ENCODE measurements around the gene ZNF224. TPM values are rescaled to one million over a fixed set of nuclear protein-coding genes. Genes with fewer than 3 reads are reported as not detected.

The ZNF224 gene
- polyA plus RNA-seq (9.8 to 17.5 TPM (median 16.5 TPM) in 3 replicates), polyA minus RNA-seq (3.2 to 21.3 TPM (median 15.1 TPM) in 3 replicates)
- 4.6 TPM for polyA plus RNA-seq (2011; ENCODE audit: low read depth)
- polyA plus RNA-seq (2011; cell fraction: cytosol; rRNA removed): 2.1 and 3.7 TPM in 2 replicates
- 47.9 and 54.3 TPM in 2 replicates for polyA plus RNA-seq (2011; cell fraction: nucleus; rRNA removed)
- 7.4 and 8.7 TPM in 2 replicates for polyA plus RNA-seq (2012; ENCODE audit: low replicate concordance)
- polyA minus RNA-seq (2011; cell fraction: cytosol; rRNA and poly(A)+ RNA removed): 2.1 TPM
- 18.0 and 31.8 TPM in 2 replicates for polyA minus RNA-seq (2011; cell fraction: nucleus; rRNA and poly(A)+ RNA removed)

DNA sequence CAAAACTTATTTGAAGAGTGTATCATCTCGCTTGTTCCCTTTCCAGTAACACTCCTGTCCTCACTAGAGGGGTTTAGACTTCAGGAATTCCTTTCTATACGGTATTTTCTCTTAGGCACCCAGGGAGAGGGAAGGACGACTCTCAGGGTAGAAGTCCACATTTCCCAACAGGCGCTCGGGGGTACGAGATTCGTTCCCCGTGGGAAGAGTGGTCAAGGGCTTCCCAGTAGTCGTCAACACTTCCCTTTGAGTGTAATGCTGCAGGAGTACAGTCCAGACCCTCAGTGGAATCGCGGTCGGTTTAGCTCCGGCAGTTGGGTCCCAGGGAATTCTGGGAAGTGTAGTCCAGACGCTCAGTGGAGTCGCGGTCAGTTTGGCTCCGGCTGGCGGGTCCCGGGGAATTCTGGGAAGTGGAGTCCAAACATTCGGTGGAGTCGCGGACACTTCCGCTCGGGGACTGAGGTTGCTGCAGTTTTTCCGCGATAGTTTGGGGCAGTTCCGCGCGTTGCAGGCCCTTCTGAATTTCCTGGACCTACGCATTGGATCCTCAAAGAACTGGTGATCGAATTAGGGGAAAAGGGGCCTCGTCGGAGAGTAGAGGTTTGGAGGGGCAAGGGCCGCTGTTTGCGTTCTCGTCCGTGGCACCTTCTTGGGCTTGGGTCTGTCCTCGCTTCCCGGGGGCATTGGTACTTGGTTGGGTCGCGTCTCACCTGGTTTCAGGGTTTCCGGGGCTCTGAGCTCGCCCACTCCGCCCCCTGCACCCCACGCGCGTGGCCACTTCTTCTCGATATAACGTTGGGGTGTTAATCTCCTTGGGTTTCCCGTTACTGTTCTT, at the start of gene ZNF224:
ZNF224 (plus strand) TSS at position 431 of the 835 bp plus-strand sequence. CDS start 3,513 bp downstream, outside the sequence.
- Histone ChIP-seq H3K4me3 (ENCODE audit: control insufficient read depth in 2 of 3, extremely low read depth in 1 of 3, insufficient read depth in 2 of 3, low read depth in 1 of 3, low read length in 3 of 3) (peak within 1 kb of the TSS; percentile 77 to 92 (median 82)), H3K9me1 (ENCODE audit: control insufficient read depth, extremely low read depth, insufficient read depth, low read length) (no peaks in the 10 kb centered on the region), H3K27ac (ENCODE audit: control insufficient read depth, insufficient read depth, low read length) (peak within 1 kb of the TSS; percentile 61), H3K4me1 (ENCODE audit: control insufficient read depth, extremely low read depth, insufficient read depth, low read length) (no peaks in the 10 kb centered on the region), H4K20me1 (ENCODE audit: control insufficient read depth, extremely low read depth, insufficient read depth, low read length) (no peaks in the 10 kb centered on the region), H3K9ac (ENCODE audit: control insufficient read depth, extremely low read depth, insufficient read depth, low read length) (peak within 1 kb of the TSS; percentile 82), H3K27me3 (ENCODE audit: control insufficient read depth, extremely low read depth, insufficient read depth, low read length) (no peaks in the 10 kb centered on the region), H3K79me2 (ENCODE audit: control insufficient read depth, insufficient read depth, low read length) (peaks cover 25% of the 10 kb centered on the region), H2AFZ (ENCODE audit: control insufficient read depth, low read length) (peak within 1 kb of the TSS; percentile 99), H3K36me3 (ENCODE audit: control insufficient read depth in 2 of 2, extremely low read depth in 1 of 2, insufficient read depth in 2 of 2, low read length in 2 of 2) (peaks cover 0 to 9% of the 10 kb centered on the region in 2 experiments), H3K9me3 (ENCODE audit: control insufficient read depth, low read depth, low read length) (no peaks in the 10 kb centered on the region), H3K4me2 (ENCODE audit: control insufficient read depth, extremely low read depth, insufficient read depth, low read depth, low read length) (peak within 1 kb of the TSS; percentile 91)
- no peak for DNase-seq (ENCODE audit: low read depth, low spot score)
- FAIRE-seq: peak; percentile 90
- TF ChIP-seq EZH2 (IDR thresholded peaks at IDR 0.05; ENCODE audit: low read length) (no peak), CTCF (optimal IDR thresholded peaks at IDR 0.05 in 1 of 3, IDR thresholded peaks at IDR 0.05 in 1 of 3, conservative IDR thresholded peaks at IDR 0.05 in 1 of 3; ENCODE audit: extremely low read depth in 1 of 3, insufficient read depth in 2 of 3, low read length in 3 of 3) (no peak)
- dilution Hi-C loops (cut with MboI; ENCODE audit: extremely low pct_ligation_motif_present, low sequenced_read_pairs): no loop called here

DNA sequence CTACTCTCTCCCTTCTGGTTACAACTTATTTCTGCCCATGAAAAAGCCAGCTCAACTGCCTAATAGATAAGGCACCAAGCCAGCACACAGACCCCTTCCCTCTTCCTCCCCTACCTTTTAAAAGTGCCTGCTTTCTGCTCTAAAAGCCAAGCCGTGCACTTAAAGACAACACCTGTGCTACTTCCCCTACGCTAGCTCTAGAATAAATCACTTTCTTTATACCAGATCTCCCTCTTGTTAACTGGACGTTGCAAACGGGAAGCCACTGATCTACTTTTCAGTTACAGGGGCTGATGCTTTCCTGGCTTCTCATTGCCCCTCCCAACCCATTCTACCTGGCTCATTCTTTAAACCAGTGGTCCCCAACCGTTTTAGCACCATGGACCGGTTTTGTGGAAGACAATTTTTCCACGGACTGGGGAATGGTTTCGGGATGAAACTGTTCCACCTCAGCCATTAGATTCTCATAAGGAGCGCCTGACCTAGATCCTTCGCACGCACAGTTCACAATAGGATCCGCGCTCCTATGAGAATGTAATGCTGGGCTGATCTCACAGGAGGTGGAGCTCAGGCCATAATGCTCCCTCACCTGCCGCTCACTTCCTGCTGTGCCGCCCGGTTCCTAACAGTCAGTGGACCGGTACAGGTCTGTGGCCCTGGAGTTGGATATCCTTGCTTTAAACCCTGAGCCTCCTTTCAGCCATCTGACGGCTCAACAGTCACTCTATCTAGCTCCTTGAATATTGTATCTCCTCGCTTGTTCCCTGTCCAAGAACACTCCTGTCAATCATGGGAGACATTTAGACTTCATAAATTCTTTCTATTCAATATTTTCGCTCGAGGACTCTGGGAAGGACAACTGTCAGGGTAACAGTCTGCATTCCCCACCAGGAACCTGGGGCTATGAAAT, 43.2 kb upstream of the ZNF224 start:
- peak overlapping the region; percentile 65 for H3K27ac ChIP-seq (ENCODE audit: control insufficient read depth, insufficient read depth, low read length)

More for the DNA sequence above, 43.2 kb upstream of the ZNF224 start:
- no peaks in the 10 kb centered on the region for H3K27me3 ChIP-seq (ENCODE audit: control insufficient read depth, extremely low read depth, insufficient read depth, low read length)
- peak overlapping the region; percentile 68 for H3K4me2 ChIP-seq (ENCODE audit: control insufficient read depth, extremely low read depth, insufficient read depth, low read depth, low read length)
- H3K4me1 ChIP-seq (ENCODE audit: control insufficient read depth, extremely low read depth, insufficient read depth, low read length): peaks cover 9% of the 10 kb centered on the region
- dilution Hi-C loops (cut with MboI; ENCODE audit: extremely low pct_ligation_motif_present, low sequenced_read_pairs): no loop called here
- H3K9me1 ChIP-seq (ENCODE audit: control insufficient read depth, extremely low read depth, insufficient read depth, low read length): no peaks in the 10 kb centered on the region
- FAIRE-seq (peak; percentile 78), DNase-seq (ENCODE audit: low read depth, low spot score) (no peak)
- H2AFZ ChIP-seq (ENCODE audit: control insufficient read depth, low read length): peak overlapping the region; percentile 88
- no peaks in the 10 kb centered on the region for H3K9me3 ChIP-seq (ENCODE audit: control insufficient read depth, low read depth, low read length)
- H3K9ac ChIP-seq (ENCODE audit: control insufficient read depth, extremely low read depth, insufficient read depth, low read length): peak overlapping the region; percentile 74
- H3K4me3 ChIP-seq (ENCODE audit: control insufficient read depth in 2 of 3, extremely low read depth in 1 of 3, insufficient read depth in 2 of 3, low read depth in 1 of 3, low read length in 3 of 3): peak overlapping the region; percentile 71 to 92 (median 74)
- H3K36me3 ChIP-seq (ENCODE audit: control insufficient read depth in 2 of 2, extremely low read depth in 1 of 2, insufficient read depth in 2 of 2, low read length in 2 of 2): peaks cover 1 to 2% of the 10 kb centered on the region in 2 experiments
- TF ChIP-seq EZH2 (IDR thresholded peaks at IDR 0.05; ENCODE audit: low read length) (no peak), CTCF (optimal IDR thresholded peaks at IDR 0.05 in 1 of 3, IDR thresholded peaks at IDR 0.05 in 1 of 3, conservative IDR thresholded peaks at IDR 0.05 in 1 of 3; ENCODE audit: extremely low read depth in 1 of 3, insufficient read depth in 2 of 3, low read length in 3 of 3) (no peak)
- H3K79me2 ChIP-seq (ENCODE audit: control insufficient read depth, insufficient read depth, low read length): peaks cover 3% of the 10 kb centered on the region
- no peaks in the 10 kb centered on the region for H4K20me1 ChIP-seq (ENCODE audit: control insufficient read depth, extremely low read depth, insufficient read depth, low read length)

Measured in keratinocyte (primary cell).